ENCODE measurements around the gene BMERB1. TPM values are rescaled to one million over a fixed set of nuclear protein-coding genes. Genes with fewer than 3 reads are reported as not detected.

The BMERB1 gene
- polyA plus RNA-seq, 1 donor (not counting 4 experiments of a cell fraction or from before 2014, with no cell fraction given), result 7.8 TPM

DNA sequence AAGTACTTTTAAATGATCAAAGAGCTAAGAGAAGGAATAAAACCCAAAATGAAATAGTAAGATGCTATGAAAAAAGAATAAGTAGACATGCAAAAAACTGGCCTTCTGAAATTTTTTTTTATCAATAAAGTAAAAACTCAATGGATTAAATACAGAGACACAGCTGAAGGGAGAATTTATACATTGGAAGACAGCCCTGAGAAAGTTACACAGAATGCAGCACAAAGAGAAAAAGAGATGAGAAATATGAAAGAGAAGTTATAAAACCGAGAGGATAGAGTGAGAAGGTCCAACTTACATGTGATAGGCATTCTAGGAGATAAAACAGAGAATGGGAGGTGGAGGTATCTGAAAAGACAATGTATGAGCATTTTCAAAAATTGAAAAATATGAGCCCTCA lies 151.6 kb downstream of the BMERB1 start:
- no peaks in the 10 kb centered on the region for H3K79me2 ChIP-seq (ENCODE audit: control insufficient read depth, insufficient read depth, low read length)
- no peak overlapping the region for H3K4me3 ChIP-seq (ENCODE audit: control insufficient read depth in 2 of 3, extremely low read depth in 1 of 3, insufficient read depth in 2 of 3, low read depth in 1 of 3, low read length in 3 of 3)
- no peak overlapping the region for H3K9ac ChIP-seq (ENCODE audit: control insufficient read depth, extremely low read depth, insufficient read depth, low read length)
- dilution Hi-C loops (cut with MboI; ENCODE audit: extremely low pct_ligation_motif_present, low sequenced_read_pairs), result no loop called here
- no peaks in the 10 kb centered on the region for H4K20me1 ChIP-seq (ENCODE audit: control insufficient read depth, extremely low read depth, insufficient read depth, low read length)
- H2AFZ ChIP-seq (ENCODE audit: control insufficient read depth, low read length), result no peak overlapping the region
- no peak overlapping the region for H3K27ac ChIP-seq (ENCODE audit: control insufficient read depth, insufficient read depth, low read length)
- H3K4me2 ChIP-seq (ENCODE audit: control insufficient read depth, extremely low read depth, insufficient read depth, low read depth, low read length), result no peak overlapping the region
- FAIRE-seq (no peak), DNase-seq (ENCODE audit: low read depth, low spot score) (no peak)
- TF ChIP-seq CTCF (optimal IDR thresholded peaks at IDR 0.05 in 1 of 3, IDR thresholded peaks at IDR 0.05 in 1 of 3, conservative IDR thresholded peaks at IDR 0.05 in 1 of 3; ENCODE audit: extremely low read depth in 1 of 3, insufficient read depth in 2 of 3, low read length in 3 of 3), result no peak
- no peak for TF ChIP-seq EZH2 (IDR thresholded peaks at IDR 0.05; ENCODE audit: low read length)
- H3K36me3 ChIP-seq (ENCODE audit: control insufficient read depth in 2 of 2, extremely low read depth in 1 of 2, insufficient read depth in 2 of 2, low read length in 2 of 2), result peaks cover 2 to 8% of the 10 kb centered on the region in 2 experiments
- no peaks in the 10 kb centered on the region for H3K27me3 ChIP-seq (ENCODE audit: control insufficient read depth, extremely low read depth, insufficient read depth, low read length)
- H3K9me3 ChIP-seq (ENCODE audit: control insufficient read depth, low read depth, low read length), result peaks cover 4% of the 10 kb centered on the region
- H3K4me1 ChIP-seq (ENCODE audit: control insufficient read depth, extremely low read depth, insufficient read depth, low read length), result peaks cover 10% of the 10 kb centered on the region
- H3K9me1 ChIP-seq (ENCODE audit: control insufficient read depth, extremely low read depth, insufficient read depth, low read length), result no peaks in the 10 kb centered on the region

- dilution Hi-C loops (cut with MboI; ENCODE audit: extremely low pct_ligation_motif_present, low sequenced_read_pairs), result no loop called here
- Histone ChIP-seq H3K36me3 (ENCODE audit: control insufficient read depth in 2 of 2, extremely low read depth in 1 of 2, insufficient read depth in 2 of 2, low read length in 2 of 2) (peaks cover 2 to 8% of the 10 kb centered on the region in 2 experiments), H3K4me2 (ENCODE audit: control insufficient read depth, extremely low read depth, insufficient read depth, low read depth, low read length) (no peak overlapping the region), H3K9me1 (ENCODE audit: control insufficient read depth, extremely low read depth, insufficient read depth, low read length) (no peaks in the 10 kb centered on the region), H3K4me1 (ENCODE audit: control insufficient read depth, extremely low read depth, insufficient read depth, low read length) (peaks cover 14% of the 10 kb centered on the region), H3K27ac (ENCODE audit: control insufficient read depth, insufficient read depth, low read length) (no peak overlapping the region), H2AFZ (ENCODE audit: control insufficient read depth, low read length) (no peak overlapping the region), H4K20me1 (ENCODE audit: control insufficient read depth, extremely low read depth, insufficient read depth, low read length) (no peaks in the 10 kb centered on the region), H3K4me3 (ENCODE audit: control insufficient read depth in 2 of 3, extremely low read depth in 1 of 3, insufficient read depth in 2 of 3, low read depth in 1 of 3, low read length in 3 of 3) (no peak overlapping the region), H3K9ac (ENCODE audit: control insufficient read depth, extremely low read depth, insufficient read depth, low read length) (no peak overlapping the region), H3K9me3 (ENCODE audit: control insufficient read depth, low read depth, low read length) (peaks cover 4% of the 10 kb centered on the region), H3K79me2 (ENCODE audit: control insufficient read depth, insufficient read depth, low read length) (no peaks in the 10 kb centered on the region), H3K27me3 (ENCODE audit: control insufficient read depth, extremely low read depth, insufficient read depth, low read length) (no peaks in the 10 kb centered on the region)
- DNase-seq (ENCODE audit: low read depth, low spot score) (no peak), FAIRE-seq (no peak)
- TF ChIP-seq CTCF (optimal IDR thresholded peaks at IDR 0.05 in 1 of 3, IDR thresholded peaks at IDR 0.05 in 1 of 3, conservative IDR thresholded peaks at IDR 0.05 in 1 of 3; ENCODE audit: extremely low read depth in 1 of 3, insufficient read depth in 2 of 3, low read length in 3 of 3) (no peak), EZH2 (IDR thresholded peaks at IDR 0.05; ENCODE audit: low read length) (no peak)
These were observed 152.3 kb downstream of the BMERB1 start for GRCh38 chr16:15586716-15587115.

Data from keratinocyte (primary cell).